ENCODE data around the gene OR5A2. TPM values are rescaled to one million over a fixed set of nuclear protein-coding genes. Genes with fewer than 3 reads are reported as not detected.
"Not testable (repeated sequence)": the region's sequence is repeated elsewhere in the genome, so short reads cannot be mapped to it uniquely, and the experiment has no call there.

The OR5A2 gene, protein sequence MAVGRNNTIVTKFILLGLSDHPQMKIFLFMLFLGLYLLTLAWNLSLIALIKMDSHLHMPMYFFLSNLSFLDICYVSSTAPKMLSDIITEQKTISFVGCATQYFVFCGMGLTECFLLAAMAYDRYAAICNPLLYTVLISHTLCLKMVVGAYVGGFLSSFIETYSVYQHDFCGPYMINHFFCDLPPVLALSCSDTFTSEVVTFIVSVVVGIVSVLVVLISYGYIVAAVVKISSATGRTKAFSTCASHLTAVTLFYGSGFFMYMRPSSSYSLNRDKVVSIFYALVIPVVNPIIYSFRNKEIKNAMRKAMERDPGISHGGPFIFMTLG
- not detected for total RNA-seq

DNA sequence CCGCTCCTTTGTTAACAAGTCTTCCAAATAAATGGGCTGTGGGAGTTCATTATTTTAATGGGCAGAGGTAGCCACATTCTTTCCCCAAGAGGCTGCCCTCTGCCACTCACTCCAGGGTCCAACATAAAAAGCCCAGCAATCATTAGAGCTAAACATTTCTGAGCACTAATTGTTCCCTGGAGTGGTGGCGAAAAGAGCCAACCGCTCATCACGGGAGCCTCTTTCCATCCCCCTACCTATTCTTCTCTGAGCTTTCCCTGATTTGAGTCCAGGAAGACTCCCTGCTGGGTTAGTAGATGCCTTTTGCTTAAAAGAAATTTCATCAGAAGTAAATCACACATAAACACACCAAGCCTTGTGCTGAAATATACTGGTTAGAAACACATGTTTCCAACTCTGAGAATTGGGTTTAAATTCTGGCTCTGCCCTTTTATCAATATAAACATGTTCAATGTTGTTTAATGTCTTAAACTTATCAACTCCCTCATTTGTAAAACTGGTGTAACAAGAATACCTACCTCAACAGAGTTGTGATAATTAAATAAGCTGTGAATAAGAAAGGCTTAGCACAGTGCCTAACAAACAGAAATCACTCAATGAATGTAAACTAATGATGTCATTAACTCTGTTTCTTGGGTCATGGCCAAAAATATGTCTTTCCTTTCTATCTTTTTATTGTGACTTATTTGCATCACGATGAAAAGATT is at the start of gene OR5A2:
OR5A2 (minus strand) TSS at position 53 of the 707 bp plus-strand sequence. CDS start 3,460 bp downstream, outside the sequence.
- no peak within 1 kb of the TSS for H3K4me3 Mint-ChIP-seq
- H3K36me3 Mint-ChIP-seq (ENCODE audit: low read depth) = no peaks in the 10 kb centered on the region
- no peaks in the 10 kb centered on the region for H3K4me1 Mint-ChIP-seq
- ATAC-seq (replicated peaks) = no peak
- no peaks in the 10 kb centered on the region for H3K9me3 Mint-ChIP-seq
- peaks cover 8% of the 10 kb centered on the region for H3K27me3 Mint-ChIP-seq
- H3K27ac Mint-ChIP-seq = no peak within 1 kb of the TSS

GRCh38 chr11:59475176-59475575 is 49.0 kb upstream of the OR5A2 start:
- no peak for ATAC-seq (replicated peaks)
- Mint-ChIP-seq H3K27ac (no peak overlapping the region), H3K36me3 (ENCODE audit: low read depth) (no peaks in the 10 kb centered on the region), H3K9me3 (no peaks in the 10 kb centered on the region), H3K27me3 (peaks cover 39% of the 10 kb centered on the region), H3K4me3 (no peak overlapping the region), H3K4me1 (no peaks in the 10 kb centered on the region)

- H3K9me3 Mint-ChIP-seq = no peaks in the 10 kb centered on the region
- no peak within 1 kb of the TSS for H3K27ac Mint-ChIP-seq
- H3K4me3 Mint-ChIP-seq = no peak within 1 kb of the TSS
- H3K4me1 Mint-ChIP-seq = no peaks in the 10 kb centered on the region
- H3K36me3 Mint-ChIP-seq (ENCODE audit: low read depth) = no peaks in the 10 kb centered on the region
- ATAC-seq (replicated peaks) = no peak
- H3K27me3 Mint-ChIP-seq = peaks cover 37% of the 10 kb centered on the region
Measured at GRCh38 chr11:59473015-59473414, 46.8 kb upstream of the OR5A2 start, which contains the start of gene OR4D10. Gene OR4D10 (plus strand): TSS chr11:59473315. CDS start chr11:59477430, 4,115 bp downstream.

DNA sequence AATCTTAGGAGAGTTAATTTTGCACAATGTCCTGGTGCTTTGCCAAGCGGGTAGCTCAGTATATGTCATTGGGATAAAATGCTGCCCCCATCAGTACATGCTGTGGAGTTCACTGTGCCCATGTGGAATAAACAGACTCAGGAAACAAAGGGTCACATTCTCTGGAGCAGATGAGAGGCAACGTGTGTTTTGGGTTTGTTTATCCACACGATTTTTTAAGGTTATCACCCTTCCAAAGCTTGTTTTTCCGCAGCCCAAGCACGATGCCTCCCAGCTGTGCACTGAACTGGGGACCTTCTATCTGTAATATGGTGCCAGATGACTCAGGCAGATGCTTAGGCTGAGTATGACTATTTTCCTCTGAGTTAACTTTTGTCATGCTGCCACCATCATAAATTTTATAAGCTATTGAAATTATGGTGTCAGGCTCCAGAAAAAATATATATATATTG is 37.0 kb upstream of the OR5A2 start:
- Mint-ChIP-seq H3K4me1 (no peaks in the 10 kb centered on the region), H3K9me3 (no peaks in the 10 kb centered on the region), H3K4me3 (no peak overlapping the region), H3K36me3 (ENCODE audit: low read depth) (no peaks in the 10 kb centered on the region), H3K27me3 (peaks cover 39% of the 10 kb centered on the region), H3K27ac (no peak overlapping the region)
- no peak for ATAC-seq (replicated peaks)

DNA sequence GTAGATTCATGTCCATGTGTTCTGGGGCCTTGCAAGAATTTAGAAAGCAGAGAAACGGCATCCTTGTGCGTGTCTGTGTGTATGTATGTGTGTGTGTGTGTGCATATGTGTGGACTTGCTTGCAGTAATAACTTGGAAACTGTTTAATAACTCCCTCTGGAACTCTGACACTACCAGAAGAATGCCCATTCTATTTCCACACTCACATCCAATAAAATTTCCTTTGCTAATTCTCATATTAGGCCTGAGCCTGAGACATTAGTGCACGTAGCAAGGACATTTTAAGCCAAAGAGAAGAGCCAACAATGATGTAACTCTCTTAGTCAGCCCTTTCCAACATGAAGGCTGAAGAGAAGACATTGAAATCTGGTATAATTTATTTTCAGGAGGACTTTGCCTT is 33.7 kb upstream of the OR5A2 start:
- H3K4me3 Mint-ChIP-seq = no peak overlapping the region
- H3K36me3 Mint-ChIP-seq (ENCODE audit: low read depth) = no peaks in the 10 kb centered on the region
- H3K9me3 Mint-ChIP-seq = no peaks in the 10 kb centered on the region
- H3K27ac Mint-ChIP-seq = no peak overlapping the region
- H3K4me1 Mint-ChIP-seq = no peaks in the 10 kb centered on the region
- H3K27me3 Mint-ChIP-seq = peaks cover 42% of the 10 kb centered on the region
- no peak for ATAC-seq (replicated peaks)

GRCh38 chr11:59456661-59457060 is 30.4 kb upstream of the OR5A2 start, which contains the start of gene OR4D6:
Gene OR4D6 (plus strand): TSS chr11:59456961. CDS start chr11:59456961, 0 bp downstream.
- H3K9me3 Mint-ChIP-seq = no peaks in the 10 kb centered on the region
- ATAC-seq (replicated peaks) = no peak

DNA sequence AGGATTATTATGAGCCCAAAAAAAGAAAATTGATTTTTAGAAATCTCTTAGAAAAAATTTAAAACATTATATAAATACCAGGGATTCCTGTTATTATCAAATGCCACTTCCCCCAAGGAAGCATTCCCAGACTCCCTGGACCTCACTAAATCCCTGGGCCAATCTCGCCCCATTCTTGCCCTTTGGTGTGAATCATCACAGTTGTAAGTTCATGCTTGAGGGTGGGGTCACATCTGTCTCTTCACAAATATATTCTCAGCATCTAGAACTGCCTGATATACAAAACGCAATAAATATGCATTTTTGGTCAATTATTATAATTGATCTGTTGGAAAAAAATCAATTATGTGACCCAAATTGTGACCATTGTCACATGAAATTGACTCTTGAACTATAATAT is 22.3 kb upstream of the OR5A2 start:
- H3K9me3 Mint-ChIP-seq = peaks cover 5% of the 10 kb centered on the region
- no peaks in the 10 kb centered on the region for H3K4me1 Mint-ChIP-seq
- H3K4me3 Mint-ChIP-seq = no peak overlapping the region
- no peak overlapping the region for H3K27ac Mint-ChIP-seq
- H3K36me3 Mint-ChIP-seq (ENCODE audit: low read depth) = no peaks in the 10 kb centered on the region
- ATAC-seq (replicated peaks) = no peak
- H3K27me3 Mint-ChIP-seq = peaks cover 10% of the 10 kb centered on the region

More at GRCh38 chr11:59456661-59457060, 30.4 kb upstream of the OR5A2 start, which contains the start of gene OR4D6:
- H3K27me3 Mint-ChIP-seq = peaks cover 22% of the 10 kb centered on the region
- no peak within 1 kb of the TSS for H3K27ac Mint-ChIP-seq
- no peaks in the 10 kb centered on the region for H3K4me1 Mint-ChIP-seq
- H3K4me3 Mint-ChIP-seq = no peak within 1 kb of the TSS
- H3K36me3 Mint-ChIP-seq (ENCODE audit: low read depth) = no peaks in the 10 kb centered on the region

DNA sequence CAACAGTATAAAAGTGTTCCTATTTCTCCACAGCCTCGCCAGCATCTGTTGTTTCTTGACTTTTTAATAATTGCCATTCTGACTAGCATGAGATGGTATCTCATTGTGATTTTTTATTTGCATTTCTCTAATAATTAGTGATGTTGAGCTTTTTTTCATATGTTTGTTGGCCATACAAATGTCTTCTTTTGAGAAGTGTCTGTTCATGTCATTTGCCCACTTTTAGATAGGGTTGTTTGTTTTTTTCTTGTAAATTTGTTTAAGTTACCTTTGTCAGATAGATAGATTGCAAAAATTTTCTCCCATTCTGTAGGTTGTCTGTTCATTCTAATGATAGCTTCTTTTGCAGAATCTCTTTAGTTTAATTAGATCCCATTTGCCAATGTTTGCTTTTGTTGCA is 19.4 kb upstream of the OR5A2 start:
- not testable (repeated sequence) for H3K4me3 Mint-ChIP-seq, H3K4me1 Mint-ChIP-seq

DNA sequence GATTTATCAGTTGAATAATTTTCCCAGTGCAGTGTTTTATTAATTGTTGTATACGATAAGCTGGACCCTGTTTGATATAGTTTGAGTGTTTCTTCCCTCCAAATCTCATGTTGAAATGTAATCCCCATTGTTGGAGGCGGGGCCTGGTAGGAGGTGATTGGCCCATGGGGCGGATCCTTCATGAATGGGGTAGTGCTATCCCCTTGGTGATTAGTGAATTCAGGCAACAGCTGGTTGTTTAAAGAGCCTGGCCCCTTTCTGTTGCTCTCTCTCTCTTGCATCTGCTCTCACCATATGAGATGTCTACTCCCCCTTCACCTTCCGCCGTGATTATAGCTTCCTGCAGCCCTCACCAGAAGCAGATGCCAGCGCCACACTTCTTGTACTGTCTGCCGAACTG is 11.6 kb upstream of the OR5A2 start:
- H3K36me3 Mint-ChIP-seq (ENCODE audit: low read depth) = no peaks in the 10 kb centered on the region
- peaks cover 5% of the 10 kb centered on the region for H3K27me3 Mint-ChIP-seq
- no peak overlapping the region for H3K4me3 Mint-ChIP-seq
- H3K27ac Mint-ChIP-seq = no peak overlapping the region
- H3K4me1 Mint-ChIP-seq = no peaks in the 10 kb centered on the region
- no peak for ATAC-seq (replicated peaks)
- no peaks in the 10 kb centered on the region for H3K9me3 Mint-ChIP-seq

More for the DNA sequence above, 19.4 kb upstream of the OR5A2 start:
- H3K36me3 Mint-ChIP-seq (ENCODE audit: low read depth); H3K27ac Mint-ChIP-seq; ATAC-seq (replicated peaks); H3K9me3 Mint-ChIP-seq: not testable (repeated sequence)
- peaks cover 19% of the 10 kb centered on the region for H3K27me3 Mint-ChIP-seq

DNA sequence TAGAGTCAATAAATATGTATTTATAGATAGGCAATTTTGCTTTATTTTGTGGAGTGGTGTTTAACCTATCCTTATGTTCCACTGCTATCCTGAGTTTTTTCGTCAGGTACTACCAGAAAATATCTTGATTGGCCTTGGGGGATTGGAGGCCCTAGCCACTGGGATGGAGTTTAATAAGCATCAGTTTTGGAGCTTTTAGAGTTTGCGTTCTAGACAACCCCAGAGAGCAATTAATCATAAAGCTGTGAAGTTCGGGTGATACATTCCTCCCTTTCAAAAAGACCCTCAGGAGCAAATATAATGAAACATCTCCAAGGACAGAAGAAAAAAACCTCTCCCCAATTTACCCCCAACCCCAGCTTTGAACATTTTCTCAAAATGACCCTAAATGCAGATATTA is 10.0 kb upstream of the OR5A2 start, which contains the start of gene OR5A1:
OR5A1 (plus strand) TSS at position 301 of the 400 bp plus-strand sequence. CDS start 6,700 bp downstream, outside the sequence.
- Mint-ChIP-seq H3K4me1 (no peaks in the 10 kb centered on the region), H3K36me3 (ENCODE audit: low read depth) (no peaks in the 10 kb centered on the region), H3K27me3 (peaks cover 6% of the 10 kb centered on the region), H3K4me3 (no peak within 1 kb of the TSS), H3K27ac (no peak within 1 kb of the TSS), H3K9me3 (no peaks in the 10 kb centered on the region)
- no peak for ATAC-seq (replicated peaks)

DNA sequence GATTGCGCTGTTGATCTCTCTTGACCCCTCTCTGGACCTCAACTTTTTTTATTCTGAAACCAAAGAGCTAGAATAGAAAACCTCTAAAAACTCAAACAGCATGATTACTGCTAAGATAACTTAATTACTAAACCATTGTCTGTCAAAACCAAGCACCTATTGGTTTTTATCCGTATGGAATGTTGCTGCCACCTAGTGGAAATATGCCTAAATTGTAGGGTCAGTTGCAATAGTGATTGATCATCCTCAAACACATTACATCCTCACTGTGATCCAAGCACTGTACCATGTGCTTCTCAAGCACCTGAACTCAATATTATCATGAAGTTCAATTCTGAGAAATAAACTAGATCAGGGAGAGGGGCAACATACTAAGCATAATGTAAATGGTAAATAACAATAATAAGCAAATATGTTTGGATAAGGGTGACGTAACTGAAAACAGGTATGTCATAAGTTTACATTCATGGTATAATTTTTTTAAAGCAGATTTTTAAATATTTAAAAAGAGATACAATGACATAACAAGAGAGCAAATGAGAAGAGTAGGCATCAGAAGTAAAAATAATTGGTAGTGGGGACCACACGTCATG is 3.8 kb upstream of the OR5A2 start:
- peak; percentile 53 for ATAC-seq (replicated peaks)

GRCh38 chr11:59427068-59427382 is 812 bp upstream of the OR5A2 start:
- Mint-ChIP-seq H3K4me3 (no peak overlapping the region), H3K27ac (no peak overlapping the region), H3K9me3 (no peaks in the 10 kb centered on the region), H3K27me3 (peaks cover 13% of the 10 kb centered on the region), H3K4me1 (no peaks in the 10 kb centered on the region), H3K36me3 (ENCODE audit: low read depth) (no peaks in the 10 kb centered on the region)
- no peak for ATAC-seq (replicated peaks)

More for the DNA sequence above, 3.8 kb upstream of the OR5A2 start:
- Mint-ChIP-seq H3K36me3 (ENCODE audit: low read depth) (no peaks in the 10 kb centered on the region), H3K27me3 (peaks cover 10% of the 10 kb centered on the region), H3K4me1 (no peaks in the 10 kb centered on the region), H3K4me3 (no peak overlapping the region), H3K27ac (no peak overlapping the region), H3K9me3 (no peaks in the 10 kb centered on the region)

DNA sequence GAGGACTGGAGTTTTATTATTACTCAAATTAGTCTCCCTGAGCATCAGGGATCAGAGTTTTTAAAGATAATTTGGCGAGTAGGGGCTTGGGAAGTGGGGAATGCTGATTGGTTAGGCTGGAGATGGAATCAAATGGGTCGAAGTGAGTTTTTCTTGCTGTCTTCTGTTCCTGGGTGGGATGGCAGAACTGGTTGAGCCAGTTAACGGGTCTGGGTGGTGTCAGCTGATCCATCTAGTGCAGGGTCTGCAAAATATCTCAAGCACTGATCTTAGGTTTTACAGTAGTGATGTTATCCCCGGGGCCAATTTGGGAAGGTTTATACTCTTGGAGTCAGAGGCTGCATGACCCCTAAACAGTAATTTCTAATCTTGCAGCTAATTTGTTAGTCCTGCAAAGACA is 1.1 kb downstream of the OR5A2 start:
- Mint-ChIP-seq H3K9me3 (no peaks in the 10 kb centered on the region), H3K4me3 (no peak overlapping the region), H3K4me1 (no peaks in the 10 kb centered on the region), H3K27ac (no peak overlapping the region), H3K27me3 (peaks cover 8% of the 10 kb centered on the region), H3K36me3 (ENCODE audit: low read depth) (no peaks in the 10 kb centered on the region)
- ATAC-seq (replicated peaks) = no peak

GRCh38 chr11:59423835-59424234 is 2.4 kb downstream of the OR5A2 start:
- no peaks in the 10 kb centered on the region for H3K36me3 Mint-ChIP-seq (ENCODE audit: low read depth)
- no peaks in the 10 kb centered on the region for H3K4me1 Mint-ChIP-seq
- peaks cover 5% of the 10 kb centered on the region for H3K27me3 Mint-ChIP-seq

More at GRCh38 chr11:59423835-59424234, 2.4 kb downstream of the OR5A2 start:
- H3K9me3 Mint-ChIP-seq = no peaks in the 10 kb centered on the region
- H3K4me3 Mint-ChIP-seq = no peak overlapping the region
- no peak overlapping the region for H3K27ac Mint-ChIP-seq
- ATAC-seq (replicated peaks) = no peak
